Coronary artery (tissue), 2 donors: ENCODE results near the gene SLCO2B1.

Experiments used
- DNase-seq: peaks from one replicate; pipeline ENCODE4 v3.0.0-alpha.2; 2017; ENCODE audit warnings: low spot score
- H3K27ac ChIP-seq, 2 donors: fragments of 200-600 bp; sonication (generic); one replicate each; pipeline ENCODE4 v1.5.1; 2016 to 2019
- H3K4me3 ChIP-seq: fragments of 200-600 bp; sonication (generic); 2 replicates; pipeline ENCODE4 v1.5.1; 2016; ENCODE audit warnings: mild to moderate bottlenecking, moderate library complexity
- CTCF ChIP-seq: fragments of 200-600 bp; sonication (generic); IDR thresholded peaks from one replicate; pipeline ENCODE4 v1.5.1; 2019; ENCODE audit warnings: antibody characterized with exemption

Gene SLCO2B1

GRCh38 chr11:75191330-75191717 is 40.4 kb downstream of the SLCO2B1 start:
- H3K4me3 ChIP-seq = no peak overlapping the region
- TF ChIP-seq CTCF = no peak
- DNase-seq = no peak
- H3K27ac ChIP-seq = no peak overlapping the region

GRCh38 chr11:75193271-75193670 is 42.4 kb downstream of the SLCO2B1 start:
- DNase-seq = no peak
- Histone ChIP-seq H3K4me3 (no peak overlapping the region), H3K27ac (peak overlapping the region in 1 of 2 donors; percentile 51)
- no peak for TF ChIP-seq CTCF

GRCh38 chr11:75193711-75194110 is 42.8 kb downstream of the SLCO2B1 start:
- Histone ChIP-seq H3K27ac (peak overlapping the region in 1 of 2 donors; percentile 51), H3K4me3 (no peak overlapping the region)
- no peak for TF ChIP-seq CTCF
- DNase-seq = no peak

- no peak overlapping the region for H3K4me3 ChIP-seq
- DNase-seq = no peak
- TF ChIP-seq CTCF = no peak
- H3K27ac ChIP-seq = peak overlapping the region in 1 of 2 donors; percentile 51
Observed at GRCh38 chr11:75194147-75194546, 43.2 kb downstream of the SLCO2B1 start.

- H3K27ac ChIP-seq = peak overlapping the region in 1 of 2 donors; percentile 61
- no peak overlapping the region for H3K4me3 ChIP-seq
- no peak for DNase-seq
- no peak for TF ChIP-seq CTCF
Observed at GRCh38 chr11:75195167-75195962, 44.5 kb downstream of the SLCO2B1 start.

GRCh38 chr11:75196426-75196825 is 45.5 kb downstream of the SLCO2B1 start:
- TF ChIP-seq CTCF = no peak
- Histone ChIP-seq H3K27ac (peak overlapping the region in 1 of 2 donors; percentile 61), H3K4me3 (no peak overlapping the region)
- no peak for DNase-seq
